Body of pancreas (tissue), 4 donors: ENCODE data around the gene CSRNP2. TPM values are rescaled to one million over a fixed set of nuclear protein-coding genes. Genes with fewer than 3 reads are reported as not detected.
"Not testable (repeated sequence)": the region's sequence is repeated elsewhere in the genome, so short reads cannot be mapped to it uniquely, and the experiment has no call there.

ENCODE experiments used
- ATAC-seq: fragments of 150-250 bp; one replicate; pipeline ENCODE4 v1.9.1; 2016
- DNase-seq, 4 donors: peaks; one replicate each; pipeline ENCODE4 v3.0.0-alpha.2; 2019
- H3K27ac ChIP-seq, 4 donors: fragments of 200-600 bp; sonication (generic); 1 replicate in 3 of 4; 2 replicates in 1 of 4; pipeline versions ENCODE4 v1.5.1 to v1.6.1; 2016 to 2019; ENCODE audit warnings: mild to moderate bottlenecking in 1 of 4, mixed read lengths in 1 of 4, moderate library complexity in 1 of 4
- H3K27me3 ChIP-seq, 2 donors: fragments of 200-600 bp; sonication (generic); one replicate each; pipeline ENCODE4 v1.6.0; 2016; ENCODE audit warnings: mild to moderate bottlenecking in 1 of 2
- H3K36me3 ChIP-seq, 2 donors: fragments of 200-600 bp; sonication (generic); replicated peaks in 1 of 2; 2 replicates each; pipeline ENCODE4 v1.5.1; 2016; ENCODE audit warnings: low read depth in 2 of 2; ENCODE audit not compliant: insufficient read depth in 1 of 2
- H3K4me1 ChIP-seq: fragments of 200-600 bp; sonication (generic); one replicate; pipeline ENCODE4 v1.6.0; 2016
- H3K4me3 ChIP-seq, 2 donors: fragments of 200-600 bp; sonication (generic); 1 replicate in 1 of 2; 2 replicates in 1 of 2; pipeline ENCODE4 v1.5.1; 2016 to 2019
- H3K9me3 ChIP-seq, 3 donors: fragments of 200-600 bp; sonication (generic); 1 replicate in 2 of 3; 2 replicates in 1 of 3; pipeline ENCODE4 v1.5.1; 2016
- CTCF ChIP-seq, 7 experiments: fragments of 450-650 bp in 4 of 7; fragments of 200-600 bp in 3 of 7; sonication (generic) in 3 of 7; IDR thresholded peaks; one replicate each; pipeline ENCODE4 v1.5.1; 2016 to 2019; ENCODE audit warnings: antibody characterized with exemption in 7 of 7
- POLR2A ChIP-seq, 3 donors: fragments of 450-650 bp; IDR thresholded peaks; one replicate each; pipeline ENCODE4 v1.6.1; 2016; ENCODE audit warnings: antibody characterized with exemption in 3 of 3, mild to moderate bottlenecking in 2 of 3
- WGBS, 2 donors: methylation state at CpG; one replicate each; pipeline ENCODE4 v1.1.5; 2017; 5-methylcytosine and 5-hydroxymethylcytosine counted together
- intact Hi-C: fragments of 100-400 bp; cut with DNase I; formaldehyde crosslinking; loops from one replicate; pipeline ENCODE4 v1.15.1; 2023
- total RNA-seq, 2 donors: library from RNA; depleted of rRNA; stranded (reverse); fragments of >200 nt; gene quantifications; one replicate each; pipeline ENCODE4 v1.1.0, GENCODE V29; 2016

Gene CSRNP2
- total RNA-seq, 2 donors from 2014 or later, result 20.8 to 25.4 TPM

GRCh38 chr12:51086933-51087332 lies 3.5 kb upstream of the CSRNP2 start:
- Histone ChIP-seq H3K27me3 (no peaks in the 10 kb centered on the region), H3K9me3 (no peaks in the 10 kb centered on the region), H3K36me3 (no peaks in the 10 kb centered on the region), H3K4me3 (no peak overlapping the region), H3K4me1 (peaks cover 5% of the 10 kb centered on the region), H3K27ac (no peak overlapping the region)
- ATAC-seq, result no peak
- no peak for DNase-seq
- no peak for TF ChIP-seq POLR2A (IDR thresholded peaks at IDR 0.05)
- TF ChIP-seq CTCF (IDR thresholded peaks at IDR 0.05), result no peak
- intact Hi-C loops, result no loop called here
- whole genome bisulfite sequencing, 2 donors, result 91 to 92% methylated on average over 10 of the region's 10 CpGs

GRCh38 chr12:51085757-51086156 lies 2.4 kb upstream of the CSRNP2 start:
- Histone ChIP-seq H3K36me3 (no peaks in the 10 kb centered on the region), H3K9me3 (no peaks in the 10 kb centered on the region), H3K4me1 (peaks cover 8% of the 10 kb centered on the region), H3K27ac (no peak overlapping the region), H3K4me3 (no peak overlapping the region), H3K27me3 (no peaks in the 10 kb centered on the region)
- DNase-seq, result no peak
- no peak for ATAC-seq
- WGBS, 2 donors, result 48 to 66% methylated on average over 3 of the region's 3 CpGs
- TF ChIP-seq POLR2A (IDR thresholded peaks at IDR 0.05), result no peak
- intact Hi-C loops, result no loop called here

GRCh38 chr12:51082561-51083125 lies 753 bp downstream of the CSRNP2 start:
- Histone ChIP-seq H3K4me3 (peak overlapping the region; percentile 73 to 96), H3K36me3 (no peaks in the 10 kb centered on the region), H3K27me3 (no peaks in the 10 kb centered on the region), H3K4me1 (peaks cover 8% of the 10 kb centered on the region), H3K9me3 (no peaks in the 10 kb centered on the region), H3K27ac (peak overlapping the region; percentile 83 to 94 (median 86))
- 1% methylated on average over 18 of the region's 18 CpGs for WGBS, 2 donors
- intact Hi-C loops, result no loop called here
- ATAC-seq, result peak; percentile 8
- TF ChIP-seq POLR2A (IDR thresholded peaks at IDR 0.05) (no peak), CTCF (IDR thresholded peaks at IDR 0.05) (no peak)
- DNase-seq, result peak in 3 of 4 donors; percentile 7 to 16 (median 13)

- WGBS, 2 donors, result 80 to 85% methylated on average over 1 of the region's 1 CpG
- no peak overlapping the region for H3K27ac ChIP-seq
These were observed 2.0 kb downstream of the CSRNP2 start for GRCh38 chr12:51081421-51081820.

GRCh38 chr12:51080136-51080535 lies 3.3 kb downstream of the CSRNP2 start:
- no peaks in the 10 kb centered on the region for H3K36me3 ChIP-seq
- DNase-seq (no peak), ATAC-seq (no peak)
- intact Hi-C loops, result no loop called here
- H3K27ac ChIP-seq, result no peak overlapping the region
- no peaks in the 10 kb centered on the region for H3K9me3 ChIP-seq
- H3K4me3 ChIP-seq, result no peak overlapping the region
- 72 to 79% methylated on average over 4 of the region's 4 CpGs for WGBS, 2 donors
- peaks cover 8% of the 10 kb centered on the region for H3K4me1 ChIP-seq
- H3K27me3 ChIP-seq, result no peaks in the 10 kb centered on the region
- TF ChIP-seq POLR2A (IDR thresholded peaks at IDR 0.05), result no peak
- TF ChIP-seq CTCF (IDR thresholded peaks at IDR 0.05), result no peak

More at GRCh38 chr12:51081421-51081820, 2.0 kb downstream of the CSRNP2 start:
- no peaks in the 10 kb centered on the region for H3K9me3 ChIP-seq
- no peaks in the 10 kb centered on the region for H3K36me3 ChIP-seq
- no peaks in the 10 kb centered on the region for H3K27me3 ChIP-seq
- H3K4me3 ChIP-seq, result no peak overlapping the region
- intact Hi-C loops, result no loop called here
- no peak for TF ChIP-seq POLR2A (IDR thresholded peaks at IDR 0.05)
- no peak for TF ChIP-seq CTCF (IDR thresholded peaks at IDR 0.05)
- H3K4me1 ChIP-seq, result peaks cover 8% of the 10 kb centered on the region
- DNase-seq, result no peak
- ATAC-seq, result no peak

GRCh38 chr12:51078866-51079265 lies 4.5 kb downstream of the CSRNP2 start:
- ATAC-seq, H3K27me3 ChIP-seq, H3K27ac ChIP-seq, intact Hi-C loops, H3K9me3 ChIP-seq, H3K4me1 ChIP-seq, H3K4me3 ChIP-seq, H3K36me3 ChIP-seq, DNase-seq: not testable (repeated sequence)
- WGBS, 2 donors, result 92 to 98% methylated on average over 6 of the region's 6 CpGs

- H3K27me3 ChIP-seq, H3K4me1 ChIP-seq, ATAC-seq, H3K4me3 ChIP-seq, H3K9me3 ChIP-seq, DNase-seq, intact Hi-C loops, H3K36me3 ChIP-seq, H3K27ac ChIP-seq: not testable (repeated sequence)
- 73 to 82% methylated on average over 5 of the region's 5 CpGs for WGBS, 2 donors
These were observed 5.0 kb downstream of the CSRNP2 start for GRCh38 chr12:51078346-51078745.
